Measurements from ENCODE around the gene MAP1LC3B2.

- no peak for TF ChIP-seq MEF2A (IDR thresholded peaks at IDR 0.05; ENCODE audit: insufficient read depth, low read depth, low read length)
- TF ChIP-seq HDAC6 (IDR thresholded peaks at IDR 0.05; ENCODE audit: unreplicated experiment): no peak
- TF ChIP-seq CTCF (IDR thresholded peaks at IDR 0.05 in 2 of 3, conservative IDR thresholded peaks at IDR 0.05 in 1 of 3; ENCODE audit: control insufficient read depth in 2 of 3, extremely low read depth in 1 of 3, insufficient read depth in 1 of 3, low read depth in 3 of 3, low read length in 3 of 3): no peak
- TF ChIP-seq POLR2A (IDR thresholded peaks at IDR 0.05; ENCODE audit: low read depth, low read length): no peak
- TF ChIP-seq POLR2AphosphoS5 (IDR thresholded peaks at IDR 0.05; ENCODE audit: low read length): no peak
- no peak for TF ChIP-seq HDGF (IDR thresholded peaks at IDR 0.05)
- TF ChIP-seq MYC (IDR thresholded peaks at IDR 0.05; ENCODE audit: insufficient read depth, insufficient read length, insufficient replicate concordance, low read length, severe bottlenecking): no peak
- no peak for TF ChIP-seq NR2F1 (conservative IDR thresholded peaks at IDR 0.05)
- no peak for TF ChIP-seq FOS (IDR thresholded peaks at IDR 0.05; ENCODE audit: borderline replicate concordance, extremely low read depth, insufficient read length)
Observed at GRCh38 chr12:116539361-116539771, 19.8 kb upstream of the MAP1LC3B2 start.
